ENCODE measurements around the gene SNX17. TPM values are rescaled to one million over a fixed set of nuclear protein-coding genes. Genes with fewer than 3 reads are reported as not detected.

SNX17 gene
- total RNA-seq, 1 donor from 2014 or later = 86.8 TPM

GRCh38 chr2:27363933-27364332 lies 6.5 kb upstream of the SNX17 start:
- no peak for DNase-seq (ENCODE audit: extremely low read depth, low read depth, low spot score)

GRCh38 chr2:27369471-27370025 lies 868 bp upstream of the SNX17 start:
- DNase-seq (ENCODE audit: extremely low read depth, low read depth, low spot score) = no peak

- no peak for DNase-seq (ENCODE audit: extremely low read depth, low read depth, low spot score)
Observed at GRCh38 chr2:27370816-27371620, 602 bp downstream of the SNX17 start.

- DNase-seq (ENCODE audit: extremely low read depth, low read depth, low spot score) = no peak
Observed at GRCh38 chr2:27372937-27373336, 2.5 kb downstream of the SNX17 start.

- no peak for DNase-seq (ENCODE audit: extremely low read depth, low read depth, low spot score)
Observed at GRCh38 chr2:27373567-27373966, 3.2 kb downstream of the SNX17 start.

- DNase-seq (ENCODE audit: extremely low read depth, low read depth, low spot score) = no peak
Observed at GRCh38 chr2:27375513-27376099, 5.2 kb downstream of the SNX17 start.

- DNase-seq (ENCODE audit: extremely low read depth, low read depth, low spot score) = no peak
Observed at GRCh38 chr2:27376151-27376865, 5.9 kb downstream of the SNX17 start.

GRCh38 chr2:27376866-27377617 lies 6.6 kb downstream of the SNX17 start:
- DNase-seq (ENCODE audit: extremely low read depth, low read depth, low spot score) = no peak

- no peak for DNase-seq (ENCODE audit: extremely low read depth, low read depth, low spot score)
Observed at GRCh38 chr2:27377618-27378095, 7.2 kb downstream of the SNX17 start.

GRCh38 chr2:27378096-27378808 lies 7.8 kb downstream of the SNX17 start:
- DNase-seq (ENCODE audit: extremely low read depth, low read depth, low spot score) = no peak

- no peak for DNase-seq (ENCODE audit: extremely low read depth, low read depth, low spot score)
Observed at GRCh38 chr2:27378809-27379290, 8.4 kb downstream of the SNX17 start.

GRCh38 chr2:27379383-27379835 lies 9.0 kb downstream of the SNX17 start:
- DNase-seq (ENCODE audit: extremely low read depth, low read depth, low spot score) = no peak

- DNase-seq (ENCODE audit: extremely low read depth, low read depth, low spot score) = no peak
Observed at GRCh38 chr2:27379836-27380625, 9.6 kb downstream of the SNX17 start.

- no peak for DNase-seq (ENCODE audit: extremely low read depth, low read depth, low spot score)
Observed at GRCh38 chr2:27380626-27381545, 10.5 kb downstream of the SNX17 start, which contains the start of gene ZNF513. Gene ZNF513 (minus strand): TSS chr2:27380734. CDS start chr2:27380526, 208 bp downstream.

GRCh38 chr2:27381577-27382181 lies 11.3 kb downstream of the SNX17 start:
- DNase-seq (ENCODE audit: extremely low read depth, low read depth, low spot score) = no peak

- no peak for DNase-seq (ENCODE audit: extremely low read depth, low read depth, low spot score)
Observed at GRCh38 chr2:27390822-27391679, 20.6 kb downstream of the SNX17 start.

Measured in glomerular endothelial cell (primary cell).